Naive B cell (primary cell): ENCODE data around the gene SPART. TPM values are rescaled to one million over a fixed set of nuclear protein-coding genes. Genes with fewer than 3 reads are reported as not detected.

Source experiments
- ATAC-seq, 2 donors: fragments of 150-1000 bp; cut with Tn5 transposase; 2 replicates each; pipeline ENCODE4 v1.10.0; 2021; ENCODE audit warnings: low read depth in 2 of 2, mild to moderate bottlenecking in 2 of 2, moderate library complexity in 2 of 2
- DNase-seq: peaks from one replicate; pipeline ENCODE4 v3.0.0; 2022
- H3K27ac Mint-ChIP-seq, 6 donors: one replicate each; pipeline ENCODE4 v1.8.0; 2020 to 2022; ENCODE audit warnings: mild to moderate bottlenecking in 6 of 6, mixed read lengths in 6 of 6, moderate library complexity in 5 of 6, inconsistent platforms in 2 of 6
- H3K27me3 Mint-ChIP-seq, 3 donors: one replicate each; pipeline ENCODE4 v1.8.0; 2021 to 2022; ENCODE audit warnings: mixed read lengths in 3 of 3, mild to moderate bottlenecking in 1 of 3
- H3K36me3 Mint-ChIP-seq, 2 donors: one replicate each; pipeline ENCODE4 v1.8.0; 2020 to 2022; ENCODE audit warnings: mixed read lengths in 2 of 2, inconsistent platforms in 1 of 2, mild to moderate bottlenecking in 1 of 2
- H3K4me1 Mint-ChIP-seq, 3 donors: one replicate each; pipeline ENCODE4 v1.8.0; 2020 to 2022; ENCODE audit warnings: mixed read lengths in 3 of 3, inconsistent platforms in 1 of 3, mild to moderate bottlenecking in 1 of 3, moderate library complexity in 1 of 3
- H3K4me3 Mint-ChIP-seq, 8 donors: one replicate each; pipeline ENCODE4 v1.8.0; 2020 to 2022; ENCODE audit warnings: mild to moderate bottlenecking in 8 of 8, mixed read lengths in 8 of 8, moderate library complexity in 8 of 8, inconsistent platforms in 2 of 8
- H3K9me3 Mint-ChIP-seq, 7 donors: one replicate each; pipeline ENCODE4 v1.8.0; 2020 to 2022; ENCODE audit warnings: mixed read lengths in 7 of 7, mild to moderate bottlenecking in 5 of 7, inconsistent platforms in 2 of 7, moderate library complexity in 1 of 7
- polyA plus RNA-seq, 6 donors: library from polyadenylated mRNA; unstranded; fragments of 300-500 nt; fragmentation: Illumina TruSeq; gene quantifications; one replicate each; pipeline ENCODE4 v1.2.3, GENCODE V29; 2021; ENCODE audit warnings: low read depth in 6 of 6

The SPART gene, protein sequence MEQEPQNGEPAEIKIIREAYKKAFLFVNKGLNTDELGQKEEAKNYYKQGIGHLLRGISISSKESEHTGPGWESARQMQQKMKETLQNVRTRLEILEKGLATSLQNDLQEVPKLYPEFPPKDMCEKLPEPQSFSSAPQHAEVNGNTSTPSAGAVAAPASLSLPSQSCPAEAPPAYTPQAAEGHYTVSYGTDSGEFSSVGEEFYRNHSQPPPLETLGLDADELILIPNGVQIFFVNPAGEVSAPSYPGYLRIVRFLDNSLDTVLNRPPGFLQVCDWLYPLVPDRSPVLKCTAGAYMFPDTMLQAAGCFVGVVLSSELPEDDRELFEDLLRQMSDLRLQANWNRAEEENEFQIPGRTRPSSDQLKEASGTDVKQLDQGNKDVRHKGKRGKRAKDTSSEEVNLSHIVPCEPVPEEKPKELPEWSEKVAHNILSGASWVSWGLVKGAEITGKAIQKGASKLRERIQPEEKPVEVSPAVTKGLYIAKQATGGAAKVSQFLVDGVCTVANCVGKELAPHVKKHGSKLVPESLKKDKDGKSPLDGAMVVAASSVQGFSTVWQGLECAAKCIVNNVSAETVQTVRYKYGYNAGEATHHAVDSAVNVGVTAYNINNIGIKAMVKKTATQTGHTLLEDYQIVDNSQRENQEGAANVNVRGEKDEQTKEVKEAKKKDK
- polyA plus RNA-seq: 10 to 100 TPM; 14.7 to 47.9 (median 40.8) TPM

DNA sequence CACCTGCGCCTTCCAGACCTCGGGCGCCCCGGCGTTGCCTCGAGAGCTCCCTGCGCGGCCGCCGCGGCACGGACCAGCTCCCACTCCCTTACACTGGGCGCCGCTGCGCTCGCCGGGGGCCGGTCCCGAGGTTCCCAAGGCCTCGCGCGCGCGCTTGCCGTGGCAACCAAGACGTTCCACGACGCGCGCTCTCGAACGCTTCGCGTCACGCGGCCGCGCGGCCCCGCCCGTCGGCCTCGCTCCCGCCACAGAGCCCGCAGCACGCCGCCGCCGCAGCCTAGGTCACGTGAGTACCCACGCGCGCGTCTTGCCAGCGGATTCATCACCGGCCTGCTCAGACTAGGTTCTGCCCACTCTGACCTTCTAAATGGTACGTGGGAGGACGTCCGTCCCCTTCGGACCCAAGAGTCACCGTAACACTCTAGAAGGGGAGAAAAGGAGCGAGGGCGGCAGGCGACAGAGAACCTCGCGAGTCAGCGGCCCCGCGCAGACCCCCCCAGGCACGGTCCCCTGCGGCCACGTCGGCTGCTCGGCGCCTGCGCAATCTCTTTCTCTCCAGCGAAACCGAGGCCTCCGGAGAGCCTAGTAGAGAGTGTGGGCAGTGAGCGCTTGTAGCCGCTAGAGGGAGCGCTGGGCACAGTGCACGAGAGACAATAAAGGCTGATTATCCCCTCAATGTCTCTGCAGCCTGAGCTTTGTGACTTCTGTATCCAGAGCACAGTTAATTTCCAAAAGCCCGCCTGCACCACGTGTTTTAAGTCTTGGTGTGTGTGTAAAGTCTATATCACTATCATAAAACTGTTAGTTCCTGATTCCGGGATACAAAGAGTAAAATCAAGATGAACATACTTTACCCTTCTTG, at the start of gene SPART:
SPART (minus strand) TSS at position 173 of the 862 bp plus-strand sequence. CDS start 10,564 bp downstream, outside the sequence.
- H3K4me3 Mint-ChIP-seq: peak within 1 kb of the TSS; percentile 82 to 99 (median 97)
- H3K36me3 Mint-ChIP-seq: no peaks in the 10 kb centered on the region
- H3K9me3 Mint-ChIP-seq: no peaks in the 10 kb centered on the region
- H3K4me1 Mint-ChIP-seq: peaks cover 12 to 28% (median 24%) of the 10 kb centered on the region in 3 donors
- peak; percentile 74 to 75 for ATAC-seq
- H3K27ac Mint-ChIP-seq: peak within 1 kb of the TSS; percentile 96 to 100 (median 98)
- DNase-seq: peak; percentile 91
- no peaks in the 10 kb centered on the region for H3K27me3 Mint-ChIP-seq

DNA sequence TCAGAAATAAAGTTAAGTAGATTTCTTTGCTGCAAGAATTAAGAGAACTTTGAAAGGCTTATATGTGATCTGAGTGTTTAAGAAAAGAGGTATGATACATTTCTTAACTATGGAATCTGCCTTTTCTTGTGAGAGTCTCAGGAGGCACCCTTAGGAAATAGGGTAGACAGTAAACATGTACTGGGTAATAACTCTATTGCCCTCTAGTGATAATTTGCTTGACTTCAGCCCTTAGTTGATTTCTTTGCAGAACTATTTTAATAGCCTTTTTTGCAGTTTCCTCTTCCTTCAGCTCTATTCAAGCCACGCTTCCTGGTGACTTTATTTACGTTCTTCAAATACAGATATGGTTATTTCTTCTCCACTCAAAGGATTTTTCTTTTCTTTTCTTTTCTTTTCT, 49.1 kb upstream of the SPART start:
- no peak for DNase-seq
- H3K4me3 Mint-ChIP-seq: no peak overlapping the region
- peaks cover 0 to 7% (median 3%) of the 10 kb centered on the region in 3 donors for H3K27me3 Mint-ChIP-seq
- H3K9me3 Mint-ChIP-seq: peaks cover 0 to 9% (median 0%) of the 10 kb centered on the region in 7 donors
- peak in 1 of 2 donors; percentile 32 for ATAC-seq
- H3K4me1 Mint-ChIP-seq: peaks cover 0 to 5% (median 0%) of the 10 kb centered on the region in 3 donors
- H3K36me3 Mint-ChIP-seq: no peaks in the 10 kb centered on the region
- H3K27ac Mint-ChIP-seq: peak overlapping the region in 1 of 6 donors; percentile 32

- H3K36me3 Mint-ChIP-seq: no peaks in the 10 kb centered on the region
- no peak overlapping the region for H3K4me3 Mint-ChIP-seq
- ATAC-seq (no peak), DNase-seq (no peak)
- H3K9me3 Mint-ChIP-seq: peaks cover 0 to 13% (median 2%) of the 10 kb centered on the region in 7 donors
- H3K27ac Mint-ChIP-seq: no peak overlapping the region
- H3K4me1 Mint-ChIP-seq: no peaks in the 10 kb centered on the region
- H3K27me3 Mint-ChIP-seq: peaks cover 5 to 16% (median 13%) of the 10 kb centered on the region in 3 donors
Observed at GRCh38 chr13:36385489-36385888, 39.3 kb upstream of the SPART start.

- Mint-ChIP-seq H3K27me3 (peaks cover 0 to 7% (median 7%) of the 10 kb centered on the region in 3 donors), H3K9me3 (no peaks in the 10 kb centered on the region), H3K36me3 (no peaks in the 10 kb centered on the region), H3K4me1 (no peaks in the 10 kb centered on the region), H3K4me3 (no peak overlapping the region), H3K27ac (no peak overlapping the region)
- ATAC-seq (no peak), DNase-seq (no peak)
Observed at GRCh38 chr13:36382030-36382429, 35.8 kb upstream of the SPART start.

GRCh38 chr13:36377826-36378468, 31.8 kb upstream of the SPART start:
- H3K27me3 Mint-ChIP-seq: peaks cover 0 to 6% (median 0%) of the 10 kb centered on the region in 3 donors
- no peak overlapping the region for H3K4me3 Mint-ChIP-seq
- H3K9me3 Mint-ChIP-seq: no peaks in the 10 kb centered on the region
- DNase-seq (no peak), ATAC-seq (no peak)
- no peaks in the 10 kb centered on the region for H3K4me1 Mint-ChIP-seq
- no peaks in the 10 kb centered on the region for H3K36me3 Mint-ChIP-seq
- H3K27ac Mint-ChIP-seq: no peak overlapping the region

DNA sequence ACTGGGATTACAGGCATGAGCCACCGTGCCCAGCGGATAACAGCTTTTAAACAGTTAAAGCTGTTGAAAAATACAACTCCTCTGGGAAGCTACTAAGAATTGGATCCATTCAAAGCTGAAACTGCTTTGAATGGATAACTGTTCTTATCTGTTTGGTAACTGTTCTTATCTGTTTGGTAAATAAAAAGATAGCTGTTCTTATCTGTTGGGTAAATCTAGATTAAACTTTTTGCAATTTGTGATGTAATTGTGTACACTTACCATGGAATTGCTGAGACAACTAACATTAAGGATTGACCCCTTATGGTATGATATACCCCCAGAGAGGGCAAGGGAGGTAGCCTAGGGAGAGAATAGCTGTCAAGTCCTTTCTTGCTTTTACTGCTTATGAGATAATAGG, 27.9 kb upstream of the SPART start:
- Mint-ChIP-seq H3K27me3 (peaks cover 0 to 5% (median 0%) of the 10 kb centered on the region in 3 donors), H3K36me3 (no peaks in the 10 kb centered on the region), H3K9me3 (peaks cover 0 to 2% (median 0%) of the 10 kb centered on the region in 7 donors), H3K4me1 (no peaks in the 10 kb centered on the region), H3K4me3 (no peak overlapping the region), H3K27ac (no peak overlapping the region)
- ATAC-seq (no peak), DNase-seq (no peak)

DNA sequence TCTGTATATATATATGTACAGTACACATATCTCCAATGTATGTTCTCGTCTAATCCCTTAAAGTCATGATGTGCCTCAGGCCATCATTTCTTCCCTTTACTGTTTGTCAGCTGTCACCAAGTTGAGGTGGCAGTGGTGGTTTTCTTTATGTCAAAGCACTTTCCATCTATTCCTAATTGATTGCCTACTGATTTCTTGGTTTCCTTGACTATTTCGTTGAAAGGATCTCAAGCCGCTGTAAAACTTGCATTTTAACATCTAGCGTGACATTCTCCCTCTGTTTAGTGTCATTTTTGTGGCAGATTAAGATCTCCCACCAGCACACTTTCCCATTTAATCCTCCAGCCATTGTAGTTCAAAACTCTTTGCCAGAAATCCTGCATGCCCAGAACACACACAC, 25.0 kb upstream of the SPART start:
- no peaks in the 10 kb centered on the region for H3K4me1 Mint-ChIP-seq
- ATAC-seq: no peak
- no peak overlapping the region for H3K27ac Mint-ChIP-seq
- peaks cover 0 to 1% of the 10 kb centered on the region in 2 donors for H3K36me3 Mint-ChIP-seq
- no peak for DNase-seq
- no peak overlapping the region for H3K4me3 Mint-ChIP-seq
- H3K27me3 Mint-ChIP-seq: peaks cover 0 to 5% (median 0%) of the 10 kb centered on the region in 3 donors
- peaks cover 0 to 2% (median 0%) of the 10 kb centered on the region in 7 donors for H3K9me3 Mint-ChIP-seq

GRCh38 chr13:36370108-36370429, 23.9 kb upstream of the SPART start:
- Mint-ChIP-seq H3K4me1 (no peaks in the 10 kb centered on the region), H3K27ac (no peak overlapping the region), H3K27me3 (peaks cover 0 to 5% (median under 1%) of the 10 kb centered on the region in 3 donors), H3K4me3 (no peak overlapping the region), H3K9me3 (peaks cover 0 to 2% (median 0%) of the 10 kb centered on the region in 7 donors), H3K36me3 (peaks cover 0 to 5% of the 10 kb centered on the region in 2 donors)
- DNase-seq (no peak), ATAC-seq (no peak)

GRCh38 chr13:36369268-36370107, 23.3 kb upstream of the SPART start:
- H3K36me3 Mint-ChIP-seq: peaks cover 0 to 5% of the 10 kb centered on the region in 2 donors
- no peaks in the 10 kb centered on the region for H3K4me1 Mint-ChIP-seq
- H3K9me3 Mint-ChIP-seq: peaks cover 0 to 2% (median 0%) of the 10 kb centered on the region in 7 donors
- peaks cover 0 to 6% (median 5%) of the 10 kb centered on the region in 3 donors for H3K27me3 Mint-ChIP-seq
- DNase-seq: no peak
- no peak overlapping the region for H3K4me3 Mint-ChIP-seq
- no peak for ATAC-seq
- H3K27ac Mint-ChIP-seq: no peak overlapping the region

DNA sequence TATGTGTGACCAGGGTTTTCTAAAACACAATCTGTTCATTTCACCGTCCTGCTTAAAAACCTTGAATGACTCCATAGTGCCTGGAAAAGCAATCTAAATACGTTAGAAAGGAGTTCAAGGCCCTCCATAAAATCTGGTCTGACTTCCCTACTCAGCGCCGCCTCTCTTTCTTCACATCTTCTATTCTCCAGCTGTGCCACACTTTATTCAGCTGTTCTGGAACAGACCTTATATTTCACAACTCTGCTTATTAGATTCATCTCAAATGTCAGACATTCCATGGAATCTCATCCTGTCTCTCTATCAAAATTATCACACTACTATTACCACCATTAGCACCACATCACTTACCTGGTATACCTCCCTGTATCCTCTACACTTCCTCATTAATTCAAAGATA, 19.8 kb upstream of the SPART start:
- ATAC-seq: no peak
- Mint-ChIP-seq H3K4me1 (no peaks in the 10 kb centered on the region), H3K4me3 (no peak overlapping the region), H3K27me3 (peaks cover 0 to 10% (median 0%) of the 10 kb centered on the region in 3 donors), H3K9me3 (no peaks in the 10 kb centered on the region), H3K36me3 (peaks cover 0 to 5% of the 10 kb centered on the region in 2 donors), H3K27ac (no peak overlapping the region)
- DNase-seq: no peak

DNA sequence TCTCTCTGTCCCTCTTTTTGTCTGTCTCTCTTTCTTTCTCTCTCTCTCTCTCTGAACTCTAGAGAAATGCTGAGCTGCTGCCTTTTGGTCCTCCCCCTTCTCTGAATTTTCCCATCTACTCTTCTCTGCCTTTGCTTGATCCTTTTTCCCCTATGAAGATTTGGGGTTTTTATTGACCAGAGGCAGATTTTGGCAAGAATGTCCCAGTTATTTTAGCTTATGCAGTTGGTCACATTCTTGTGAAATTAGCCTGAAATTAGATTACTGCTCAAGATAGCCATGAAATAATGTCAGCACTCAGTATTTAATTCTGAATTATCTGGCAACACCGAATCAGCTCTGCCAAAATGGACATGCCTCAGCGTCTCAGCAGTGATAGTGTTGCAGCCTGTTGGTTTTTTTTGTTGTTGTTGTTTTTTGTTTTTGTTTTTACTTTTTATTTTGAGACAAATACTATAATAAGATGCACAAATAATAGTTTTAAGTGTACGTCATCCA, 17.2 kb upstream of the SPART start:
- H3K4me3 Mint-ChIP-seq: no peak overlapping the region
- no peak for ATAC-seq
- DNase-seq: no peak
- H3K27ac Mint-ChIP-seq: peak overlapping the region in 1 of 6 donors; percentile 3
- no peaks in the 10 kb centered on the region for H3K9me3 Mint-ChIP-seq
- no peaks in the 10 kb centered on the region for H3K4me1 Mint-ChIP-seq
- H3K27me3 Mint-ChIP-seq: peaks cover 0 to 10% (median 0%) of the 10 kb centered on the region in 3 donors
- peaks cover 0 to 5% of the 10 kb centered on the region in 2 donors for H3K36me3 Mint-ChIP-seq

DNA sequence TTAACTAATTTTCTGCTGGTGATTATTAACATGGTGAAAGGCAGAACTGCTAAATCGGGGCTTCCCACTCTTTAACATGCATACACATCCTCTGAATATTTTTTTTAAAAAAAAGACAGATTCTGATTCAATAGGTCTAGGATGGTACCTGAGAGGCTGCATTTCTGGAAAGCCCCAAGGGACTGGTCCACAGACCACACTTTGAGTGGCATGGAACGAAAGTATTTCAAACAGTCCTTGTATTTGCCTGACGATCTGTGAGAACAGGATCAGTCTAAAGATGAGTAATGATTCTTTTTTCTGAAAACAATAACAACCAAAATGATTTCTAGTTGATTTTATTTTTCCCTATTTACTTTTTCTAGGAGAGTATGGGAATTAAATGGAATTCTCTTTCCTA, 16.7 kb upstream of the SPART start:
- Mint-ChIP-seq H3K27me3 (peaks cover 0 to 10% (median 0%) of the 10 kb centered on the region in 3 donors), H3K9me3 (no peaks in the 10 kb centered on the region), H3K36me3 (peaks cover 0 to 5% of the 10 kb centered on the region in 2 donors), H3K4me1 (no peaks in the 10 kb centered on the region), H3K27ac (no peak overlapping the region), H3K4me3 (no peak overlapping the region)
- DNase-seq (no peak), ATAC-seq (no peak)
